Hematopoietic multipotent progenitor cell treated with erythropoietin and hydrocortisone succinate and interleukin-3 and kit ligand, for 4 days (in vitro differentiated cells): ENCODE data around the gene C6orf62.
"Not testable (repeated sequence)": the region's sequence is repeated elsewhere in the genome, so short reads cannot be mapped to it uniquely, and the experiment has no call there.

Source experiments
- DNase-seq: peaks from one replicate; pipeline ENCODE4 v3.0.0-alpha.2; 2015

C6orf62 gene

DNA sequence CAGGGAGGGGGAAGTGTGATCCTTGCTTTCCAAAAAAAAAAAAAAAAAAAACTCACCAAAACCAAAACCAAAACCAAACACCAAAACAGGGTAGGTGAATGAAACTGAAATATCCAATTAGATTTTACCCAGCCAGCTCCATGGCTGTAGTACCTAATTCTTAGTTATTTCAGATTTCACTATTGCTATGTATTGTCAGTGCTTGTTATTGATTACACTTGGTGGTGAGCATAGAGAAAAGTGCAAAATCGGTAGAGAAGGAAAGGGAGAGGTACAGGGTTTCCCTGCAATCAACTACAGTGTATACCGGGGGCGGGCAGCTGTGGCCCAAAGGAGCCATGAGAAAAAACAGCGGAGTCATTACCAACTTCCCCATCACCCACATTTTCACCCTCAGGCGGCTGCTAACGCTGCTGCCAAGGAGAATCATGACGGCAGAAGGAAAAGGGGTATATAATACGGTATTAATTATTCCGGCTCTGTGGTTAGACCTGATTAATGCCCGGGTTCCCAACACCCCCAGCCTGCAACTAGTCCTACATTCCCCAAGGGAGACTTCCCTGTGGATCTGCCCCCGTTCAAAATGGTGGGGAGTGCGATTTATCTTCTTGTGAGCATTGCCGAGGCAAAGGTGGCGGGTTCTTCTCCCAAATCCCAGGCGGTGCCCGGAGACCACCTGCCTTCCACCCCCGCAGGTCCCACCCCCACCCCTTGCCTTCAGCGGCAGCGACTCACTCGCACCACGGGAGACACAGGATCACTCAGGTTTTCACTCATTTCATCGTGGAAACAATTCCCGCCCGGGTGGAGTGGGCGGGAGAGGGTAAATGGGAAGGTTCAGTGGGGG, at the start of gene C6orf62:
Gene C6orf62, minus strand, starts transcription at position 30 of the 847 bp plus-strand sequence. CDS start 486 bp downstream, outside the sequence.
- peak; percentile 84 for DNase-seq

DNA sequence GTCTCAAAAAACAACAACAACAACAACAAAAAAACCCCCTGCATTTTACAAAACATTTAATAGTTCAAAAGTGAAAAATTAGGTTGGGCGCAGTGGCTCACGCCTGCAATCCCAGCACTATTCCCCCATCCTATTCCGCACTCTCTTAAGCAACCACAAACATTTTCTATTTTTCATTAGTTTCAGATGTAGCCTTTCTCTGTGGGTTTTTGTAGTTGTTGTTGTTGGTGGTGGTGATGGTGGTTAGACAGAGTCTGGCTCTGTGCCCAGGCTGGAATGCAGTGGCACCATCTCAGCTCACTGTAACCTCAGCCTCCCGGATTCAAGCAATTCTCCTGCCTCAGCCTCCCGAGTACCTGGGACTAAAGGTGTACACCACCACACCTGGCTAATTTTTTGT, 49.4 kb upstream of the C6orf62 start:
- DNase-seq, result peak; percentile 44

DNA sequence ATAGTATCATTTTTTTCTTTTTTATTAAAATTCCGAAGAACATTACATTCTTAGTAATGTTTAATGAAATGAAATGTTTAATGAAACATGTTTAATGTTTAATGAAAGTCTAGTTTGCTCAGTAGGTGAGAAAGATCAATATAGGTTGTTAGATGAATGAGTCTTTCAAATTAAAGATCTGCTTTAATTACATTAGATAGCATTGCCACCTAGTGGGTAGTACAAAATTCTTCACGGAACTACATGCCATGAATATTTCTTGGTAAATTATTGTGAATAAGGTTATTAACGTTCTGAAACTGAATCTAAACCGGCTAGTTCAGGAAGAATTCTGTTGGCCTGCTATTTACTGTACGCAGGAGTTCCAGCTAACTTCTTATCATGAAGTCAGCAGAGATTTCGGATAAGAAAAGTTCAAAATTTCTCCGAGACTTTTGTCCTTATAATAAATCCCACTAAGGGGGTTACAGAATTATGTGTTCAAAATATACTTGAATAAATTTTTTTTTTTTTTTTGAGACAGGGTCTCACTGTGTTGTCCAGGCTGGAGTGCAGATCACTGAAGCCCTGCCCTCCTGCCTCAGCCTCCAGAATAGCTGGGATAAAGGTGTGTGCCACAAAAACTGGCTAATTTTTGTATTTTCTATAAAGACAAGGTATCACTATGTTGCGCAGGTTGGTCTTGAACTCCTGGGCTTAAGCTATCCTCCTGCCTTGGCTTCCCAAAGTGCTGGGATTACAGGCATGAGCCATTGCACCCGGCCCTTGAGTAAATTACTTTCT, 47.9 kb upstream of the C6orf62 start:
- DNase-seq, result peak; percentile 84

DNA sequence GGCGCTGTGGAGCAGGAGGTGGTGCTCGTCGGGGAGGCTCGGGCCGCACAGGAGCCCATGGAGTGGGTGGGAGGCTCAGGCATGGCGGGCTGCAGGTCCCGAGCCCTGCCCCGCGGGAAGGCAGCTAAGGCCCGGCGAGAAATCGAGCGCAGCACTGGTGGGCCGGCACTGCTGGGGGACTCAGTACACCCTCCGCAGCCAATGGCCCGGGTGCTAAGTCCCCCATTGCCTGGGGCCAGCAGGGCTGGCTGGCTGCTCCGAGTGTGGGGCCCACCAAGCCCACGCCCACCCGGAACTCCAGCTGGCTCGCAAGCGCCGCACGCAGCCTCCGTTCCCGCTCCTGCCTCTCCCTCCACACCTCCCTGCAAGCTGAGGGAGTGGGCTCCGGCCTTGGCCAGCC, 47.0 kb upstream of the C6orf62 start:
- DNase-seq, result not testable (repeated sequence)

- not testable (repeated sequence) for DNase-seq
Measured at GRCh38 chr6:24764833-24765828, 46.2 kb upstream of the C6orf62 start.

DNA sequence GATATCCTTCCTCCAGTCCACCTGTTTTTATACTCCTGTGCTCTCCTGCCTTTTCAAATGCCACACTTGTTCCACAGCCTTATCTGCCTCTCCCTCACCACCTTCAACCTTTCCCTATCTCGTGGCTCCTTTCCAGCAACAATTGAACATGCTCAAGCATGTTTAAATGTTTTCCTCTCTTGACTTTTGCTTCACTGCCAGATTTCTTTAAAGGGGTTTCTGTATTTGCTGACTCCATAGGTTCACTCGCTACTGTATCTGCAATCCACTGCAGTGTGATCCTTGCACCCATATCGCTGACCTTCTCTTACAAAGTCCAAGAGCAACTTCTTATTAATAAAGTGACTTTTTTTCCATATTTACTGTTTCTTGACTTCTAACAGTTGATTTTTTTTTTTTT, 44.6 kb upstream of the C6orf62 start:
- DNase-seq, result peak; percentile 57

GRCh38 chr6:24761851-24762250, 42.9 kb upstream of the C6orf62 start:
- DNase-seq, result no peak

- DNase-seq, result peak; percentile 65
Measured at GRCh38 chr6:24761193-24761835, 42.4 kb upstream of the C6orf62 start.

DNA sequence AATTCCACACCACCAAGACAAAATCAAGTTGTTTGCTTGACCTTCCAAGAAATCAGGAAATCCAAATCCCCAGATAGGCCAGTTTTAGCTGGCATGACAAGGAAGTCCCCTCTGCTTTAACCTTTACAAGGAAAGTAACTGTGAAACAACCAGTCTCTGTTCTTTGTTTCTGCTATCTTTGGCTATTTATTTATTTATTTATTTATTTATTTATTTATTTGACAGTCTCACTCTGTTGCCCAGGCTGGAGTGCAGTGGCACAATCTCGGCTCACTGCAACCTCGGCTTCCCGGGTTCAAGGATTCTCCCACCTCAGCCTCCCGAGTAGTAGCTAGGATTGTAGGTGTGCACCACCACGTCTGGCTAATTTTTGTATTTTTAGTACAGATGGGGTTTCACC, 41.3 kb upstream of the C6orf62 start:
- no peak for DNase-seq

GRCh38 chr6:24759718-24760117, 40.8 kb upstream of the C6orf62 start:
- no peak for DNase-seq

DNA sequence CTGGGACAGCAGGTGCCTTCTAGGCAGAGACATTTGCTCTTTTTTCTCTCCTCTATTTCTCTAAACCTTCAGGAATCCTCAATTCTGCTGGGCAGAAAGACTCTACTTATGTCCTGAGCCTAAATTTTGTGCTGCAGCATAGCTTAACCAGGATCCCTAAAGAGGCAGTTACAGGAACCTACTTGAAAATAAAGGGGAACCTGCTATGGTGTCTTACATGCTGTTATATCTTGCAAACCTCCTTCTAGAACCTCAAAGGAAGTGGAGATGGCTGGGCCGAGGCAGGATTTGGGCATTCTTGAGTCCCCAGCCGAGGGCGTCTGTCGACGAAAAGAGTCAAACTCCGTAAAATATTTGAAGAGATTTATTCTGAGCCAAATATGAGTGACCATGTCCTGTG, 38.7 kb upstream of the C6orf62 start:
- peak; percentile 31 for DNase-seq

DNA sequence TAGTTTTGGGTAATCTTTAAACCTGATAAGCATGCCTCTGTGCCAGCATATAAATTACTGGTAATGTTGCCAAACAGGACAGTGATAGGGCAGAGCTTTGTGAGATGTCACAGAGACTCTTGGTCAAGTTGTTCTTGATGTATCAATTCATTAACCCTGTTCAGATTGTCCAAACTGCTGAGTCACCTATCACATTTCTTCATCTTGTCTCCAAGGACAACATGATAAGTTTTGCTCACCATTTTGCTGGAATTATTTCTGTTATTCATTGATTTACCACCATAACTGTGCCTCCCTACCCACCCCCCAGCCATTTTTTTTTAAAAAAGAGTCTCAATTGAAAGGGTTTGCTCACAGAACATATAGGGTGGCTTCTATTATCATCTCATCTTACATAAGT, 36.3 kb upstream of the C6orf62 start:
- DNase-seq, result peak; percentile 61

GRCh38 chr6:24754378-24754777, 35.4 kb upstream of the C6orf62 start:
- DNase-seq, result not testable (repeated sequence)

- no peak for DNase-seq
Measured at GRCh38 chr6:24753545-24753944, 34.6 kb upstream of the C6orf62 start.

DNA sequence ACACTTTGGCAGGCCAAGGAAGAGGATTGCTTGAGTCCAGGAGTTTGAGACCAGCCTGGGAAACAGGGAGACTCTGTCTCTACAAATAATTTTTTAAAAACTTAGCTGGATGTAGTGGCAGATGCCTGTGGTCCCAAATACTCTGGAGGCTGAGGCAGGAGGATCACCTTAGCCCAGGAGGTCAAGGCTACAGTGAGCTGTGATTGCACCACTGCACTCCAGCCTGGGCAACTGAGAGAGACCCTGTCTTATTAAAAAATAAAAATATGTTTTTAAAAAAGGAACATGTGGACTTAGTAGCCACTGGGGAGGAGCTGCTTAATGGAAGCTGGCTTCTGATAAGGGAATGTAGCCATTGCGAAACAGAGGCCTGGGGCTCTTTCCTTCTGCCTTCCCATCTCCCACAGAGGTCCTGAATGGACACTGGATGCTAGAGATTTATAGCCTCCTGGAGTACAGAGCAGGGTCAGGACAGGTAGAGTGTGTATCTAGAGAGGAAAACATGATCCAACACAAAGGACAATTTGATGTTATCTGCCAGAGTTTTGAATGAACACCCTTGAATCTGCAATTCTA, 34.1 kb upstream of the C6orf62 start:
- DNase-seq, result no peak

- no peak for DNase-seq
Measured at GRCh38 chr6:24752503-24752902, 33.5 kb upstream of the C6orf62 start.

- not testable (repeated sequence) for DNase-seq
Measured at GRCh38 chr6:24750878-24751277, 31.9 kb upstream of the C6orf62 start.

- DNase-seq, result no peak
Measured at GRCh38 chr6:24749297-24749696, 30.3 kb upstream of the C6orf62 start.

- DNase-seq, result no peak
Measured at GRCh38 chr6:24744911-24745310, 26.0 kb upstream of the C6orf62 start.

DNA sequence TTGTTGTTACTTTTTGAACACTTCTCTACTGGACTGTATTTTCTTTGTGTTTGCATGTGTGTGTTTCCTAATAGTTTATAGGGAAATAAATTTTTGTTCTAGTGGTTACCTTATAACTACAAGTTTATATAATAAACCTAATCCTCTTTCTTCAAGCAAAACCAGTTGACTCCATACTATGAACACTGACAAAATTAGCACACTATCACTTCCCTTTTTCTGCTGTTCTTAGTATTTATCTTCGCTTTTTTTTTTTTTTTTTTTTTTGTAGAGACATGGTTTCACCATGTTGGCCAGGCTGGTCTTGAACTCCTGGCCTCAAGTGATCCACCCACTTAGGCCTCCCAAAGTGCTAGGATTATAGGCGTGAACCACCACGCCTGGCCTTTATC, 25.0 kb upstream of the C6orf62 start:
- peak; percentile 51 for DNase-seq

DNA sequence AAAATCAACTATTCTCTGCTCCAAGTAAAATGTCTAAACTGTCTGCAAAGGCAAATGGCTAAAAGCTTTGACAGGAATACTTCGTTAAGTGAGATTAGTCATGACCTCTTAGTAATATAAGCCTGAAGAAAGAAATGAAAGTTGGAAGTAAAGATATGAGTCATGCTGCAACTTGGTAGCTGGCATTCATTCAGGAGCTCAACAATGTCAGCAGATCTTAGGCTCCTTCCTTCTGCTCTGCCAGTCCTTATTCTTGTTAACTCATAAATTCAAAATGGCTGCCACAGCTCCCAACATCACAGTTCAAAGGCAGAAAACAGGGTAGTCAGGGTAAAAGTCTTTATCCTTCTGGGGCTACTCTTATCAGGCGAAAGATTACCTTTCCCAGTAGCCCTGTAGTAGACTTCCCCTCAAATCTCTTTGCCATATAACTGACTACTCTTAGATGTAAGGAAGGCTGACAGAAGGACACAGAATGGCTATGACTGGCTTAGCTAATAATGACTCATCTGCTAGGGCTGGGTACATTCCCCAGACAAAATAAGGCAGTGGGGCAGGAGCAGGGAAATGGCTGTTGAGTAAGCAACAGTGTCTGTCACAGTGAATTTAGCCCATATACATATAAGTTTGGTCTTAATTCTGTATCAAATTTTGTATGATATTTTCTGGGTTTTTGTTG, 24.4 kb upstream of the C6orf62 start:
- peak; percentile 36 for DNase-seq
